Stomach (tissue), 4 donors: ENCODE results near the gene WDPCP.

ENCODE experiments used
- CTCF ChIP-seq, 7 experiments: fragments of 450-650 bp in 4 of 7; fragments of 200-600 bp in 3 of 7; sonication (generic) in 3 of 7; IDR thresholded peaks; one replicate each; pipeline ENCODE4 v1.5.1; 2016 to 2019; ENCODE audit warnings: antibody characterized with exemption in 7 of 7, control low read depth in 2 of 7, mild to moderate bottlenecking in 1 of 7
- EP300 ChIP-seq: sonication (generic); formaldehyde crosslinking; IDR thresholded peaks from one replicate; pipeline ENCODE4 v1.6.1; 2017; ENCODE audit warnings: antibody characterized with exemption
- POLR2A ChIP-seq, 4 donors: fragments of 450-650 bp; IDR thresholded peaks; one replicate each; pipeline ENCODE4 v1.6.1; 2016; ENCODE audit warnings: antibody characterized with exemption in 4 of 4, control low read depth in 2 of 4, mild to moderate bottlenecking in 1 of 4, moderate library complexity in 1 of 4
- POLR2AphosphoS5 ChIP-seq, 3 donors: sonication (generic); formaldehyde crosslinking; IDR thresholded peaks; one replicate each; pipeline ENCODE4 v1.6.1; 2016; ENCODE audit warnings: antibody characterized with exemption in 3 of 3

GRCh38 chr2:63434024-63435001, 154.0 kb downstream of the WDPCP start:
- TF ChIP-seq EP300, result no peak
- TF ChIP-seq CTCF (IDR thresholded peaks at IDR 0.05), result no peak
- no peak for TF ChIP-seq POLR2A (IDR thresholded peaks at IDR 0.05)
- no peak for TF ChIP-seq POLR2AphosphoS5 (IDR thresholded peaks at IDR 0.05)
